Activated CD4-positive, alpha-beta T cell treated with anti-CD3 and anti-CD28 coated beads, Interleukin-2, amount 10 ng/mL, durations not matched to agents 24 days and 14 days (primary cell): ENCODE results near the gene TENM3. TPM values are rescaled to one million over a fixed set of nuclear protein-coding genes. Genes with fewer than 3 reads are reported as not detected.
"Not testable (repeated sequence)": the region's sequence is repeated elsewhere in the genome, so short reads cannot be mapped to it uniquely, and the experiment has no call there.

ENCODE experiments used
- DNase-seq: peaks from one replicate; pipeline ENCODE4 v3.0.0; 2022
- H3K27ac Mint-ChIP-seq: one replicate; pipeline ENCODE4 v1.8.0; 2022; ENCODE audit warnings: mild to moderate bottlenecking, mixed read lengths
- H3K27me3 Mint-ChIP-seq: one replicate; pipeline ENCODE4 v1.8.0; 2022; ENCODE audit warnings: mixed read lengths
- H3K36me3 Mint-ChIP-seq: one replicate; pipeline ENCODE4 v1.8.0; 2022; ENCODE audit warnings: low read depth, mild to moderate bottlenecking, mixed read lengths
- H3K4me1 Mint-ChIP-seq: one replicate; pipeline ENCODE4 v1.8.0; 2021; ENCODE audit warnings: mixed read lengths
- H3K4me3 Mint-ChIP-seq: one replicate; pipeline ENCODE4 v1.8.0; 2022; ENCODE audit warnings: mild to moderate bottlenecking, moderate library complexity, mixed read lengths
- H3K9me3 Mint-ChIP-seq: one replicate; pipeline ENCODE4 v1.8.0; 2021; ENCODE audit warnings: mixed read lengths
- intact Hi-C: fragments of 100-400 bp; cut with micrococcal nuclease; formaldehyde crosslinking; loops from one replicate; pipeline ENCODE4 v1.15.1; 2023
- total RNA-seq: library from RNA; stranded (reverse); gene quantifications from 2 replicates; pipeline ENCODE4 v1.2.3, GENCODE V29; 2022

TENM3 gene
- total RNA-seq, 1 donor from 2014 or later = not detected

- intact Hi-C loops = no loop called here
- DNase-seq = no peak
- no peak overlapping the region for H3K4me3 Mint-ChIP-seq
These were observed 8.0 kb upstream of the TENM3 start for GRCh38 chr4:182235021-182235795.

GRCh38 chr4:182236186-182236585 is 7.0 kb upstream of the TENM3 start:
- Mint-ChIP-seq H3K4me3 (no peak overlapping the region), H3K9me3 (no peaks in the 10 kb centered on the region), H3K27me3 (no peaks in the 10 kb centered on the region), H3K4me1 (no peaks in the 10 kb centered on the region), H3K36me3 (no peaks in the 10 kb centered on the region), H3K27ac (no peak overlapping the region)
- no peak for DNase-seq
- intact Hi-C loops = no loop called here

More at GRCh38 chr4:182235021-182235795, 8.0 kb upstream of the TENM3 start:
- H3K4me1 Mint-ChIP-seq = no peaks in the 10 kb centered on the region
- H3K9me3 Mint-ChIP-seq = no peaks in the 10 kb centered on the region
- H3K27ac Mint-ChIP-seq = no peak overlapping the region
- no peaks in the 10 kb centered on the region for H3K27me3 Mint-ChIP-seq
- no peaks in the 10 kb centered on the region for H3K36me3 Mint-ChIP-seq

DNA sequence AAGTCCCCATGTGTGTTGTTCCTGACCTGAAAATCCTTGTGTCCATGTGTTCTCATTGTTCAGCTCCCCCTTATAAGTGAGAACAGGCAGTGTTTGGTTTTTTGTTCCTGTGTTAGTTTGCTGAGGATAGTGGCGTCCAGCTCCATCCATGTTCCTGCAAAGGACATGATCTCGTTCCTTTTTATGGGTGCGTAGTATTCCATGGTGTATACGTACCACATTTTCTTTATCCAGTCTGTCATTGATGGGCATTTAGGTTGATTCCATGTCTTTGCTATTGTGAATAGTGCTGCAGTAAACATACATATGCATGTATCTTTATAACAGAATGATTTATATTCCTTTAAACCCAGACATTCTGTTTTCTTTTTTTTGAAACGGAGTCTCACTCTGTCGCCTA is 6.2 kb upstream of the TENM3 start:
- H3K9me3 Mint-ChIP-seq, H3K27ac Mint-ChIP-seq, H3K4me1 Mint-ChIP-seq, DNase-seq, intact Hi-C loops, H3K27me3 Mint-ChIP-seq, H3K36me3 Mint-ChIP-seq, H3K4me3 Mint-ChIP-seq: not testable (repeated sequence)

DNA sequence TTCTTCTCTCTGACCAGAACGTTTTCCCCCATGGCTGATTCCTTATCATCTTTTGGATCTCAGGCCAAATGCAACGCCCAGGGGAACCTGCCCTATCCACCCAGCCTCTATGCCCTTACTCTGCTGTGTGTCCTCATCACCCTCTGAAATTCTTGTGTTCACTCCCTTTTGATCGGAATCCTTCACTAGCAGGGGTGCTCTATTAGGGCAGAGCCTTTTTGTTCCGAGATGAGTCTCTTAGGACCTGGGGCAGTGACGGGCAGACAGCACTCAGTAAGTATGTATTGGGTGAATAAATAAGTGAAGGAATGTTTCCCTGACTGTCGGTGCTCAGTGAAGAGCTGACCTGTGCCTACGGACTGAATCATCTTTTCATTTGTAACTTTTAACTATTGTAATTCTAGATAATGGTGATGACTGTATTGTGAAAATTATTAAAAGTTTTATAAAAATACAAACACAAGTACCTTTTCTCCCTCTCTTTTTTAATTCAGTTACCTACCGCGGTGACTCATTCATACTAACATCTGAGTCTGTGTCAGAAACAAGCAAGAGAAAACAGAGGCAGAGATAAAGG is 4.8 kb upstream of the TENM3 start:
- H3K36me3 Mint-ChIP-seq = no peaks in the 10 kb centered on the region
- H3K27ac Mint-ChIP-seq = no peak overlapping the region
- H3K4me3 Mint-ChIP-seq = no peak overlapping the region
- no peaks in the 10 kb centered on the region for H3K27me3 Mint-ChIP-seq
- no peaks in the 10 kb centered on the region for H3K4me1 Mint-ChIP-seq
- H3K9me3 Mint-ChIP-seq = peaks cover 4% of the 10 kb centered on the region
- intact Hi-C loops = no loop called here
- DNase-seq = no peak

DNA sequence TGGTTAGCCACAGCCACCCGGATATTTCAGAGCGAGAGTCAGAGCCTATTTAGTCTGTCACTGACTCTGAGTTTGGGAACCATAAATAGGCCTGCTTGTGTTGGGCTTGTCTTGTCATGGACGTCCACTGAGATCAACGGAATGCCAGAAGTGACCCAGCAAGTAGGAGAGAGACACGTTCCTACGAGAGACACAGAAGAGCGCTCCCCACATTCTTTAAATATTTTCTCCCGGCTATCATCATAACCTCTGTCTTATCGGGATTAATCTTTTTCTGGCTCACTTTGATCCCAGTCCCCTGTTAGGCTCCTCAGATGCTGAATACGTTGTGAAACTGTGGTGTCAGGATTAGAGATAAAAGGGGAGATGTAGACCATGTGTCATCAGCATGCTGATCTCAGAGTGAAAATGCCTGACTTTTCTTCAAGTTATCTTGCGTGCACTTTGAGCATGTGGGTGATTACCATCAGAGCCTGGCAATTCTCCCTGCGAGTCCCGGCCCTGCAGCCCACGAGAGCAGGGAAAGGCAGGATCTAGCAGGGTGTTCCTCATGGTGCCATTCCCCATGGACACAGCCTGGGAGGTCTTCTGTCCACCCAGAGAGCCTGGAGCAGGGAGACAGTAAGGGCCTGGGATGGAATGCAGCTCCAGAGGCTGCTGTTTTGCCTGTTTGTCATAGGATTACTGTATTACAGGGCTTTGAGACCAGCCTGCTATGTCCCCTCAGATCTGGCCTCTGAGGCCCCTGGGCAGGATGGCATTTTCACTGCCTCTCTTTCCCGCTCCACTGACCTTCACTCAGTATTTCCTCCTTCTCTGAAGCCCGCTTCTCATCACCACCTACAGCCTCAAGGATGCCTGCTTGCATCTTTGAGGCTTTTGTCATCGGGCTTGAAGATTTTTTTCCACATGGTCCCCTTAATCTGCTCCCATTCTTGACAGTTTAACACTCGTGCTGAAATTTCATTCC is 2.8 kb upstream of the TENM3 start:
- intact Hi-C loops = no loop called here
- H3K27ac Mint-ChIP-seq = no peak overlapping the region

DNA sequence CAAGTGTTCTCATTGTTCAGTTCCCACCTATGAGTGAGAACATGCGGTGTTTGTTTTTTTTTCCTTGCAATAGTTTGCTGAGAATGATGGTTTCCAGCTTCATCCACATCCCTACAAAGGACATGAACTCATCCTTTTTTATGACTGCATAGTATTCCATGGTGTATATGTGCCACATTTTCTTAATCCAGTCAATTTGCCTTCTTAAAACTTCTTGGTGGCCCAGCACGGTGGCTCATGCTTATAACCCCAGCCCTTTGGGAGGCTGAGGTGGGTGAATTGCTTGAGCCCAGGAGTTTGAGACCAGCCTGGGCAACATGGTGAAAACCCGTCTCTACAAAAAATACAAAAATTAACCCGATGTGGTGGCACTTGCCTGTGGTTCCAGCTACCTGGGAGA is 942 bp upstream of the TENM3 start:
- H3K4me1 Mint-ChIP-seq, intact Hi-C loops, H3K27ac Mint-ChIP-seq, H3K27me3 Mint-ChIP-seq, H3K9me3 Mint-ChIP-seq, DNase-seq, H3K36me3 Mint-ChIP-seq, H3K4me3 Mint-ChIP-seq: not testable (repeated sequence)

More for the DNA sequence above, 2.8 kb upstream of the TENM3 start:
- Mint-ChIP-seq H3K4me1 (no peaks in the 10 kb centered on the region), H3K36me3 (no peaks in the 10 kb centered on the region), H3K9me3 (peaks cover 5% of the 10 kb centered on the region), H3K27me3 (no peaks in the 10 kb centered on the region), H3K4me3 (no peak overlapping the region)
- no peak for DNase-seq

DNA sequence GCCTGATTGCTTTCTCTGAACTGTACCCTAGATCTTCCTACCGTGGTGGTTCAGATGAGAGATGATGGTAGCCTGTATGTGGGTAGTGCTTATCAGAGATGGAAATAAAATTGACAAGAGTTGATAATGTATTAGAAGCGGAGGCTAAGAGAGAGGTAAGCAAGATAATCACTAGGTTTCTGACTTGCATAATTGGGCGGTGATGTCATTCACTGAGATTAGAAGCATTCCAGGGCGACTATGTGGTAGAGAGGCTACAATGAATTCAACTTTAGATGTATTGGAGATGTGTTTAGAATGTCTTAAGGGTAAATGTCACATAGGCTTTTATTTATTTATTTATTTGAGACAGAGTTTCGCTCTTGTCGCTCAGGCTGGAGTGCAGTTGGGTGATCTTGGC is 415 bp upstream of the TENM3 start:
- no peaks in the 10 kb centered on the region for H3K27me3 Mint-ChIP-seq
- no peak overlapping the region for H3K27ac Mint-ChIP-seq
- no peak for DNase-seq
- intact Hi-C loops = no loop called here
- no peak overlapping the region for H3K4me3 Mint-ChIP-seq
- no peaks in the 10 kb centered on the region for H3K36me3 Mint-ChIP-seq
- H3K4me1 Mint-ChIP-seq = no peaks in the 10 kb centered on the region
- H3K9me3 Mint-ChIP-seq = peaks cover 5% of the 10 kb centered on the region

DNA sequence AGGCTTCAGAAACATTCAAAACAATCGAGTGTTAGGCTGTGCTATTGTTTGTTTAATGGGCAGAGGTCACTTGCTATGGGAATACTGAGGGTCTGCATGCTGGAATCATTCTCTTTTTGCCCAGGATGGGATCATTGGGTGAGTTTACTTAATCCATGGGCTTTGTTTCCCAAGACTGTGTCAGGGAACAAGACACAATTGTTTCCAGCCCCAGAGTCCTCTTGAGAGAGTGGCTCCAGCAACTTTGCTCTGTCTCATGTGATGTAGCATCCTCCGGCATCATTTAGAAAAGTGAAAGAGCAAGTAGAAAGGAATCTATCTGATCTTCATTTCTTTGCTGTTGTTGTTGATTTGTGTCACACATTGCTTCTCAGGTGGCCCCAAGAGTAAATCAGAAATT is 1.8 kb downstream of the TENM3 start:
- no peak for DNase-seq

GRCh38 chr4:182245541-182246215 is 2.5 kb downstream of the TENM3 start:
- Mint-ChIP-seq H3K27ac (no peak overlapping the region), H3K36me3 (no peaks in the 10 kb centered on the region), H3K27me3 (no peaks in the 10 kb centered on the region), H3K9me3 (peaks cover 5% of the 10 kb centered on the region), H3K4me3 (no peak overlapping the region), H3K4me1 (no peaks in the 10 kb centered on the region)
- DNase-seq = no peak
- intact Hi-C loops = no loop called here

More for the DNA sequence above, 1.8 kb downstream of the TENM3 start:
- Mint-ChIP-seq H3K4me3 (no peak overlapping the region), H3K36me3 (no peaks in the 10 kb centered on the region), H3K9me3 (peaks cover 5% of the 10 kb centered on the region), H3K27me3 (no peaks in the 10 kb centered on the region), H3K4me1 (no peaks in the 10 kb centered on the region), H3K27ac (no peak overlapping the region)
- intact Hi-C loops = no loop called here

- Mint-ChIP-seq H3K9me3 (peaks cover 5% of the 10 kb centered on the region), H3K4me3 (no peak overlapping the region), H3K4me1 (no peaks in the 10 kb centered on the region), H3K36me3 (no peaks in the 10 kb centered on the region), H3K27me3 (no peaks in the 10 kb centered on the region), H3K27ac (no peak overlapping the region)
- DNase-seq = no peak
- intact Hi-C loops = no loop called here
These were observed 3.4 kb downstream of the TENM3 start for GRCh38 chr4:182246401-182247205.

DNA sequence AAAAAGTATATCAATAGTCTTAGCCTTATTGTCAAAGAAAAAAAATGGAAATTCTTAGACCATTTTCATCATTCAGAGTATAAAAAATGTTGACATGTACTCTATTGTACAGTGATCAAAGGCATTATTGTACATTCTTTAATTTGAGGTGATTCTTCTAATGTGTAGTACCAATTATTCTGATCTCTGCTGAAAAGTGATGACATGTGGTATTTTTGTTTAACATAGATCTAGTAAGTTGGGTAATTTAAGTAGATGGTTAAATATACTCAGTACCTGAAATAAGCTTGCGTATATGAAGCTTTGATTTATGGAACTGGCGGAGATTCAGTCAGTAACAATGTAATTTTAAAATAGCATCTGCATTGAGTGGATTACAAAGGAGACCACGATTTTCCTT is 5.1 kb downstream of the TENM3 start:
- H3K4me1 Mint-ChIP-seq = no peaks in the 10 kb centered on the region
- peaks cover 3% of the 10 kb centered on the region for H3K9me3 Mint-ChIP-seq
- no peaks in the 10 kb centered on the region for H3K27me3 Mint-ChIP-seq
- no peak overlapping the region for H3K4me3 Mint-ChIP-seq
- DNase-seq = no peak
- H3K27ac Mint-ChIP-seq = no peak overlapping the region
- intact Hi-C loops = no loop called here
- no peaks in the 10 kb centered on the region for H3K36me3 Mint-ChIP-seq

- Mint-ChIP-seq H3K27ac (no peak overlapping the region), H3K36me3 (no peaks in the 10 kb centered on the region), H3K4me1 (no peaks in the 10 kb centered on the region), H3K4me3 (no peak overlapping the region), H3K9me3 (no peaks in the 10 kb centered on the region), H3K27me3 (no peaks in the 10 kb centered on the region)
- no peak for DNase-seq
- intact Hi-C loops = no loop called here
These were observed 7.2 kb downstream of the TENM3 start for GRCh38 chr4:182250446-182250845.

DNA sequence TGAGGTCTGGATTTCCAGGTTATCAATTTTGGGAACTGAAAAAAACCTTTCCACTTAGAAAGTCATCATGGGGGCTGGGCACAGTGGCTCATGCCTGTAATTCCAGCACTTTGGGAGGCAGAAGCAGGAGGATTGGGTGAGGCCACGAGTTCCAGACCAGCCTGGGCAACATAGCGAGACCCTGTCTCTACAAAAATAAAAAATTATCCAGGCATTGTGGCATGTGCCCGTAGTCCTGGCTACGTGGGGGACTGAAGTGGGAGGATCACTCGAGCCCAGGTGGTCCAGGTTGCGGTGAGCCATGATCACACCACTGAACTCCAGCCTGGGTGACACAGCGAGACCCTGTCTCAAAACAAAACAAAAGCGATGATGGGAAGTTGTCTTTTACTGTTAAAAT is 7.9 kb downstream of the TENM3 start:
- intact Hi-C loops = no loop called here
- Mint-ChIP-seq H3K27ac (no peak overlapping the region), H3K9me3 (no peaks in the 10 kb centered on the region), H3K36me3 (no peaks in the 10 kb centered on the region), H3K4me1 (no peaks in the 10 kb centered on the region), H3K4me3 (no peak overlapping the region), H3K27me3 (no peaks in the 10 kb centered on the region)
- no peak for DNase-seq
